Hepatocyte (in vitro differentiated cells): ENCODE results near the gene UTS2R.

Experiments used
- CTCF ChIP-seq: fragments of 200-600 bp; sonication (generic); IDR thresholded peaks from 2 replicates; pipeline ENCODE4 v1.5.1; 2016; ENCODE audit warnings: antibody characterized with exemption, mild to moderate bottlenecking; ENCODE audit not compliant: poor library complexity
- EZH2 ChIP-seq: fragments of 200-600 bp; sonication (generic); IDR thresholded peaks from 2 replicates; pipeline ENCODE4 v1.6.1; 2016; ENCODE audit warnings: antibody characterized with exemption, mild to moderate bottlenecking, borderline replicate concordance
- EZH2phosphoT487 ChIP-seq: fragments of 200-600 bp; sonication (generic); IDR thresholded peaks from one replicate; pipeline ENCODE4 v1.6.1; 2018; ENCODE audit warnings: antibody characterized with exemption, mild to moderate bottlenecking, low read depth, moderate library complexity; ENCODE audit not compliant: unreplicated experiment, severe bottlenecking

- TF ChIP-seq CTCF = no peak
- no peak for TF ChIP-seq EZH2phosphoT487
- no peak for TF ChIP-seq EZH2
Observed at GRCh38 chr17:82374626-82375331, 3.2 kb downstream of the UTS2R start.
